ENCODE data around the gene ADAMTS17.

GRCh38 chr15:100101426-100102089 is 240.2 kb downstream of the ADAMTS17 start:
- TF ChIP-seq EZH2phosphoT487 (IDR thresholded peaks at IDR 0.05; ENCODE audit: low read depth), result no peak
- TF ChIP-seq, protein P1, sequence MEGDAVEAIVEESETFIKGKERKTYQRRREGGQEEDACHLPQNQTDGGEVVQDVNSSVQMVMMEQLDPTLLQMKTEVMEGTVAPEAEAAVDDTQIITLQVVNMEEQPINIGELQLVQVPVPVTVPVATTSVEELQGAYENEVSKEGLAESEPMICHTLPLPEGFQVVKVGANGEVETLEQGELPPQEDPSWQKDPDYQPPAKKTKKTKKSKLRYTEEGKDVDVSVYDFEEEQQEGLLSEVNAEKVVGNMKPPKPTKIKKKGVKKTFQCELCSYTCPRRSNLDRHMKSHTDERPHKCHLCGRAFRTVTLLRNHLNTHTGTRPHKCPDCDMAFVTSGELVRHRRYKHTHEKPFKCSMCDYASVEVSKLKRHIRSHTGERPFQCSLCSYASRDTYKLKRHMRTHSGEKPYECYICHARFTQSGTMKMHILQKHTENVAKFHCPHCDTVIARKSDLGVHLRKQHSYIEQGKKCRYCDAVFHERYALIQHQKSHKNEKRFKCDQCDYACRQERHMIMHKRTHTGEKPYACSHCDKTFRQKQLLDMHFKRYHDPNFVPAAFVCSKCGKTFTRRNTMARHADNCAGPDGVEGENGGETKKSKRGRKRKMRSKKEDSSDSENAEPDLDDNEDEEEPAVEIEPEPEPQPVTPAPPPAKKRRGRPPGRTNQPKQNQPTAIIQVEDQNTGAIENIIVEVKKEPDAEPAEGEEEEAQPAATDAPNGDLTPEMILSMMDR (IDR thresholded peaks at IDR 0.05; ENCODE audit: low read depth, low read length), result no peak

Measured in OCI-LY3 (cell line).